Mesangial cell (primary cell): ENCODE results near the gene SLC47A1. TPM values are rescaled to one million over a fixed set of nuclear protein-coding genes. Genes with fewer than 3 reads are reported as not detected.

Source experiments
- total RNA-seq: library from RNA; depleted of rRNA; stranded (reverse); fragments of >200 nt; gene quantifications from 2 replicates; pipeline ENCODE4 v1.2.3, GENCODE V29; 2015

Gene SLC47A1, protein sequence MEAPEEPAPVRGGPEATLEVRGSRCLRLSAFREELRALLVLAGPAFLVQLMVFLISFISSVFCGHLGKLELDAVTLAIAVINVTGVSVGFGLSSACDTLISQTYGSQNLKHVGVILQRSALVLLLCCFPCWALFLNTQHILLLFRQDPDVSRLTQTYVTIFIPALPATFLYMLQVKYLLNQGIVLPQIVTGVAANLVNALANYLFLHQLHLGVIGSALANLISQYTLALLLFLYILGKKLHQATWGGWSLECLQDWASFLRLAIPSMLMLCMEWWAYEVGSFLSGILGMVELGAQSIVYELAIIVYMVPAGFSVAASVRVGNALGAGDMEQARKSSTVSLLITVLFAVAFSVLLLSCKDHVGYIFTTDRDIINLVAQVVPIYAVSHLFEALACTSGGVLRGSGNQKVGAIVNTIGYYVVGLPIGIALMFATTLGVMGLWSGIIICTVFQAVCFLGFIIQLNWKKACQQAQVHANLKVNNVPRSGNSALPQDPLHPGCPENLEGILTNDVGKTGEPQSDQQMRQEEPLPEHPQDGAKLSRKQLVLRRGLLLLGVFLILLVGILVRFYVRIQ
- total RNA-seq, result 0.33 and 3.7 TPM in 2 replicates

DNA sequence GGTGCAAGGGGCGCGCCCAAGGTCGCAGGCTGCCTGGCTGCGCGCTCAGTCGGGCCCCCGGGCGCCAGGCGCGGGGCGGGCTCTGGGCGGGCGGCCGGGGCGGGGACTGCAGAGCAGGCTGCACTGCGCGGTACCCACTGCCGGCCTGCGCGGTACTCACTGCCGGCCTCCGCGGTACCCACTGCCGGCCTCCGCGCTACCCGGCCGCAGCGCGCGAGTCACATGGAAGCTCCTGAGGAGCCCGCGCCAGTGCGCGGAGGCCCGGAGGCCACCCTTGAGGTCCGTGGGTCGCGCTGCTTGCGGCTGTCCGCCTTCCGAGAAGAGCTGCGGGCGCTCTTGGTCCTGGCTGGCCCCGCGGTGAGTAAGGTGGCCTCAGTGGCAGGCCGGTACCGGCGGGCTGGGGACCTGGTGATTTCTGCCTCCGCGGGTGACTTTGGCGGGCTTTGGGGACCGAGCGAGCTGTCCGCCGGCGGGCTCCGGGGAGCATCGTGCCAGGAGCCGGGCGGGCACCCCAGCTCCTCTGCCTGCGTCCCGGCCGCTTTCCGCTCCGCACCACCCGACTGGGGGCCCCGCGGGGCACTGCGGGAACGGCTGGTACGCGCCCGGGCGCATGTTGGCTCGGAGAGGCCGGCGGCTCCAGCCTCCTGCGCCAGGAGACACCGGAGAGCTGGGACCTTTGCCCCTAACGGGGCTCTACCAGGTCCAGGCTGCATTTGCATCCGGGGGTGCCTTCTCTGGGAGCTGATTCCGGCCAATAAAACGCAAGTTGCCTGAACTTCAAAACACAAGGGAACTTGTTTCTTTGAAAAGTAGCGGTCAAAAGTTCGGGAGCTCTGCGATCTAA lies at the start of gene SLC47A1:
SLC47A1 (plus strand) TSS at position 137 of the 844 bp plus-strand sequence; CDS start at position 223, 86 bp downstream.

Other genes with a start within 250 kb of the SLC47A1 start
- gene B9D1, start 171.1 kb upstream of the SLC47A1 start, total RNA-seq, result 28.2 and 43.4 TPM in 2 replicates
- 12.7 and 17.1 TPM in 2 replicates for gene MAPK7, start 155.4 kb upstream of the SLC47A1 start, total RNA-seq
- gene MFAP4, start 146.7 kb upstream of the SLC47A1 start, total RNA-seq, result 0.33 and 17.1 TPM in 2 replicates
- gene RNF112, start 122.6 kb upstream of the SLC47A1 start, total RNA-seq, result under 0.01 and 0.13 TPM in 2 replicates
- 24.1 and 36.7 TPM in 2 replicates for gene ALDH3A2, start 114.9 kb downstream of the SLC47A1 start, total RNA-seq
- not detected in 2 replicates for gene SLC47A2, start 182.7 kb downstream of the SLC47A1 start, total RNA-seq
- 0.33 TPM in 1 of 2 replicates, not detected in the other for gene ALDH3A1, start 214.4 kb downstream of the SLC47A1 start, total RNA-seq